ENCODE measurements around the gene PTPRM. TPM values are rescaled to one million over a fixed set of nuclear protein-coding genes. Genes with fewer than 3 reads are reported as not detected.
A peak's percentile ranks its signal among the peaks of the same experiment; 100 is the strongest.

Gene PTPRM
- total and polyA plus RNA-seq, 9 donors: 61.7 to 91.5 (median 66.4) TPM

- Histone ChIP-seq H3K4me1 (ENCODE audit: control insufficient read depth, insufficient read depth, low read length) (no peaks in the 10 kb centered on the region), H3K9me3 (replicated peaks; ENCODE audit: control insufficient read depth, low read depth, low read length) (no peaks in the 10 kb centered on the region), H3K36me3 (ENCODE audit: control insufficient read depth, insufficient read depth, low read length) (no peaks in the 10 kb centered on the region), H3K27ac (ENCODE audit: low read length) (no peak overlapping the region), H3K27me3 (ENCODE audit: control insufficient read depth, insufficient read depth, low read length) (no peaks in the 10 kb centered on the region), H3K4me3 (ENCODE audit: low read length) (no peak overlapping the region)
- WGBS (ENCODE audit: insufficient coverage): no CpG with 5 or more reads among the region's 1 CpG
- DNase-seq: peak; percentile 14
Measured at GRCh38 chr18:7537145-7537544, 30.0 kb upstream of the PTPRM start.

- Histone ChIP-seq H3K9me3 (replicated peaks; ENCODE audit: control insufficient read depth, low read depth, low read length) (no peaks in the 10 kb centered on the region), H3K27me3 (ENCODE audit: control insufficient read depth, insufficient read depth, low read length) (no peaks in the 10 kb centered on the region), H3K27ac (ENCODE audit: low read length) (no peak overlapping the region), H3K36me3 (ENCODE audit: control insufficient read depth, insufficient read depth, low read length) (no peaks in the 10 kb centered on the region), H3K4me1 (ENCODE audit: control insufficient read depth, insufficient read depth, low read length) (no peaks in the 10 kb centered on the region), H3K4me3 (ENCODE audit: low read length) (no peak overlapping the region)
- 98% methylated on average over 4 of the region's 5 CpGs for WGBS (ENCODE audit: insufficient coverage)
- no peak for DNase-seq
Measured at GRCh38 chr18:7541835-7542234, 25.3 kb upstream of the PTPRM start.

- Histone ChIP-seq H3K27ac (ENCODE audit: low read length) (no peak overlapping the region), H3K27me3 (ENCODE audit: control insufficient read depth, insufficient read depth, low read length) (no peaks in the 10 kb centered on the region), H3K36me3 (ENCODE audit: control insufficient read depth, insufficient read depth, low read length) (no peaks in the 10 kb centered on the region), H3K9me3 (replicated peaks; ENCODE audit: control insufficient read depth, low read depth, low read length) (no peaks in the 10 kb centered on the region), H3K4me1 (ENCODE audit: control insufficient read depth, insufficient read depth, low read length) (no peaks in the 10 kb centered on the region), H3K4me3 (ENCODE audit: low read length) (no peak overlapping the region)
- no peak for DNase-seq
- WGBS (ENCODE audit: insufficient coverage): no CpG with 5 or more reads among the region's 1 CpG
Measured at GRCh38 chr18:7544686-7545085, 22.4 kb upstream of the PTPRM start.

GRCh38 chr18:7545734-7546133, 21.4 kb upstream of the PTPRM start:
- H3K9me3 ChIP-seq (replicated peaks; ENCODE audit: control insufficient read depth, low read depth, low read length): no peaks in the 10 kb centered on the region
- H3K4me3 ChIP-seq (ENCODE audit: low read length): no peak overlapping the region
- H3K36me3 ChIP-seq (ENCODE audit: control insufficient read depth, insufficient read depth, low read length): no peaks in the 10 kb centered on the region
- peak; percentile 58 for DNase-seq
- no peaks in the 10 kb centered on the region for H3K27me3 ChIP-seq (ENCODE audit: control insufficient read depth, insufficient read depth, low read length)
- no peaks in the 10 kb centered on the region for H3K4me1 ChIP-seq (ENCODE audit: control insufficient read depth, insufficient read depth, low read length)
- H3K27ac ChIP-seq (ENCODE audit: low read length): no peak overlapping the region
- WGBS (ENCODE audit: insufficient coverage): 29% methylated on average over 3 of the region's 5 CpGs

- Histone ChIP-seq H3K4me3 (ENCODE audit: low read length) (no peak overlapping the region), H3K27me3 (ENCODE audit: control insufficient read depth, insufficient read depth, low read length) (no peaks in the 10 kb centered on the region), H3K9me3 (replicated peaks; ENCODE audit: control insufficient read depth, low read depth, low read length) (no peaks in the 10 kb centered on the region), H3K27ac (ENCODE audit: low read length) (no peak overlapping the region), H3K4me1 (ENCODE audit: control insufficient read depth, insufficient read depth, low read length) (no peaks in the 10 kb centered on the region), H3K36me3 (ENCODE audit: control insufficient read depth, insufficient read depth, low read length) (no peaks in the 10 kb centered on the region)
- 60% methylated on average over 7 of the region's 11 CpGs for WGBS (ENCODE audit: insufficient coverage)
- DNase-seq: no peak
Measured at GRCh38 chr18:7548221-7548620, 18.9 kb upstream of the PTPRM start.

GRCh38 chr18:7548721-7549120, 18.4 kb upstream of the PTPRM start:
- Histone ChIP-seq H3K36me3 (ENCODE audit: control insufficient read depth, insufficient read depth, low read length) (no peaks in the 10 kb centered on the region), H3K27ac (ENCODE audit: low read length) (no peak overlapping the region), H3K27me3 (ENCODE audit: control insufficient read depth, insufficient read depth, low read length) (no peaks in the 10 kb centered on the region), H3K4me3 (ENCODE audit: low read length) (no peak overlapping the region), H3K4me1 (ENCODE audit: control insufficient read depth, insufficient read depth, low read length) (no peaks in the 10 kb centered on the region), H3K9me3 (replicated peaks; ENCODE audit: control insufficient read depth, low read depth, low read length) (no peaks in the 10 kb centered on the region)
- WGBS (ENCODE audit: insufficient coverage): no CpG with 5 or more reads among the region's 3 CpGs
- no peak for DNase-seq

GRCh38 chr18:7557973-7558372, 9.1 kb upstream of the PTPRM start:
- H3K9me3 ChIP-seq (replicated peaks; ENCODE audit: control insufficient read depth, low read depth, low read length): no peaks in the 10 kb centered on the region
- no peaks in the 10 kb centered on the region for H3K4me1 ChIP-seq (ENCODE audit: control insufficient read depth, insufficient read depth, low read length)
- H3K4me3 ChIP-seq (ENCODE audit: low read length): no peak overlapping the region
- H3K27me3 ChIP-seq (ENCODE audit: control insufficient read depth, insufficient read depth, low read length): no peaks in the 10 kb centered on the region
- H3K27ac ChIP-seq (ENCODE audit: low read length): peak overlapping the region; percentile 69
- DNase-seq: peak; percentile 26
- WGBS (ENCODE audit: insufficient coverage): no CpG with 5 or more reads among the region's 2 CpGs
- H3K36me3 ChIP-seq (ENCODE audit: control insufficient read depth, insufficient read depth, low read length): no peaks in the 10 kb centered on the region

- WGBS (ENCODE audit: insufficient coverage): 100% methylated on average over 1 of the region's 2 CpGs
- H3K27ac ChIP-seq (ENCODE audit: low read length): peak overlapping the region; percentile 53
Measured at GRCh38 chr18:7558769-7559168, 8.3 kb upstream of the PTPRM start.

GRCh38 chr18:7559709-7560319, 7.3 kb upstream of the PTPRM start:
- no peak overlapping the region for H3K27ac ChIP-seq (ENCODE audit: low read length)
- no peaks in the 10 kb centered on the region for H3K9me3 ChIP-seq (replicated peaks; ENCODE audit: control insufficient read depth, low read depth, low read length)
- H3K27me3 ChIP-seq (ENCODE audit: control insufficient read depth, insufficient read depth, low read length): peaks cover 3% of the 10 kb centered on the region
- no peak overlapping the region for H3K4me3 ChIP-seq (ENCODE audit: low read length)
- no peaks in the 10 kb centered on the region for H3K4me1 ChIP-seq (ENCODE audit: control insufficient read depth, insufficient read depth, low read length)
- no peaks in the 10 kb centered on the region for H3K36me3 ChIP-seq (ENCODE audit: control insufficient read depth, insufficient read depth, low read length)
- DNase-seq: no peak
- WGBS (ENCODE audit: insufficient coverage): 80% methylated on average over 4 of the region's 4 CpGs

More at GRCh38 chr18:7558769-7559168, 8.3 kb upstream of the PTPRM start:
- Histone ChIP-seq H3K9me3 (replicated peaks; ENCODE audit: control insufficient read depth, low read depth, low read length) (no peaks in the 10 kb centered on the region), H3K4me1 (ENCODE audit: control insufficient read depth, insufficient read depth, low read length) (no peaks in the 10 kb centered on the region), H3K27me3 (ENCODE audit: control insufficient read depth, insufficient read depth, low read length) (no peaks in the 10 kb centered on the region), H3K4me3 (ENCODE audit: low read length) (no peak overlapping the region), H3K36me3 (ENCODE audit: control insufficient read depth, insufficient read depth, low read length) (no peaks in the 10 kb centered on the region)
- no peak for DNase-seq

- no peak overlapping the region for H3K27ac ChIP-seq (ENCODE audit: low read length)
- WGBS (ENCODE audit: insufficient coverage): 32% methylated on average over 4 of the region's 7 CpGs
- peaks cover 3% of the 10 kb centered on the region for H3K27me3 ChIP-seq (ENCODE audit: control insufficient read depth, insufficient read depth, low read length)
- H3K9me3 ChIP-seq (replicated peaks; ENCODE audit: control insufficient read depth, low read depth, low read length): no peaks in the 10 kb centered on the region
- H3K36me3 ChIP-seq (ENCODE audit: control insufficient read depth, insufficient read depth, low read length): no peaks in the 10 kb centered on the region
- no peak overlapping the region for H3K4me3 ChIP-seq (ENCODE audit: low read length)
- H3K4me1 ChIP-seq (ENCODE audit: control insufficient read depth, insufficient read depth, low read length): peaks cover 3% of the 10 kb centered on the region
- DNase-seq: no peak
Measured at GRCh38 chr18:7561909-7562460, 5.1 kb upstream of the PTPRM start.

GRCh38 chr18:7562491-7562890, 4.6 kb upstream of the PTPRM start:
- no peaks in the 10 kb centered on the region for H3K9me3 ChIP-seq (replicated peaks; ENCODE audit: control insufficient read depth, low read depth, low read length)
- no peaks in the 10 kb centered on the region for H3K36me3 ChIP-seq (ENCODE audit: control insufficient read depth, insufficient read depth, low read length)
- DNase-seq: no peak
- peaks cover 3% of the 10 kb centered on the region for H3K27me3 ChIP-seq (ENCODE audit: control insufficient read depth, insufficient read depth, low read length)
- no peak overlapping the region for H3K4me3 ChIP-seq (ENCODE audit: low read length)
- H3K4me1 ChIP-seq (ENCODE audit: control insufficient read depth, insufficient read depth, low read length): peaks cover 3% of the 10 kb centered on the region
- H3K27ac ChIP-seq (ENCODE audit: low read length): peak overlapping the region; percentile 15
- WGBS (ENCODE audit: insufficient coverage): no CpG with 5 or more reads among the region's 6 CpGs

Data from muscle of leg (tissue), 11 donors.